IMR-90 (cell line): ENCODE data around the gene SVIL.

ENCODE experiments used
- CHD1 ChIP-seq: IDR thresholded peaks from 2 replicates; pipeline ENCODE4 v1.6.1; 2012; ENCODE audit warnings: low read depth, low read length, improper control_type of control experiment
- RFX5 ChIP-seq: IDR thresholded peaks from 2 replicates; pipeline ENCODE4 v1.8.0; 2012; ENCODE audit warnings: low read depth, mild to moderate bottlenecking, low read length, moderate library complexity

GRCh38 chr10:29681676-29682448, 47.1 kb upstream of the SVIL start:
- TF ChIP-seq RFX5 (no peak), CHD1 (no peak)
